Thyroid gland (tissue), 4 donors: ENCODE results near the gene TRAM2.

ENCODE experiments used
- POLR2A ChIP-seq, 2 donors: fragments of 450-650 bp; IDR thresholded peaks; one replicate each; pipeline ENCODE4 v1.6.1; 2017; ENCODE audit warnings: antibody characterized with exemption in 2 of 2, mild to moderate bottlenecking in 2 of 2, moderate library complexity in 1 of 2
- TF ChIP-seq, protein P1 (sequence below), 6 experiments: fragments of 200-600 bp in 3 of 6; fragments of 450-650 bp in 3 of 6; sonication (generic) in 3 of 6; IDR thresholded peaks; one replicate each; pipeline ENCODE4 v1.5.1; 2016 to 2019; ENCODE audit warnings: antibody characterized with exemption in 6 of 6, mild to moderate bottlenecking in 2 of 6, inconsistent platforms in 1 of 6, moderate library complexity in 1 of 6

- TF ChIP-seq, protein P1, sequence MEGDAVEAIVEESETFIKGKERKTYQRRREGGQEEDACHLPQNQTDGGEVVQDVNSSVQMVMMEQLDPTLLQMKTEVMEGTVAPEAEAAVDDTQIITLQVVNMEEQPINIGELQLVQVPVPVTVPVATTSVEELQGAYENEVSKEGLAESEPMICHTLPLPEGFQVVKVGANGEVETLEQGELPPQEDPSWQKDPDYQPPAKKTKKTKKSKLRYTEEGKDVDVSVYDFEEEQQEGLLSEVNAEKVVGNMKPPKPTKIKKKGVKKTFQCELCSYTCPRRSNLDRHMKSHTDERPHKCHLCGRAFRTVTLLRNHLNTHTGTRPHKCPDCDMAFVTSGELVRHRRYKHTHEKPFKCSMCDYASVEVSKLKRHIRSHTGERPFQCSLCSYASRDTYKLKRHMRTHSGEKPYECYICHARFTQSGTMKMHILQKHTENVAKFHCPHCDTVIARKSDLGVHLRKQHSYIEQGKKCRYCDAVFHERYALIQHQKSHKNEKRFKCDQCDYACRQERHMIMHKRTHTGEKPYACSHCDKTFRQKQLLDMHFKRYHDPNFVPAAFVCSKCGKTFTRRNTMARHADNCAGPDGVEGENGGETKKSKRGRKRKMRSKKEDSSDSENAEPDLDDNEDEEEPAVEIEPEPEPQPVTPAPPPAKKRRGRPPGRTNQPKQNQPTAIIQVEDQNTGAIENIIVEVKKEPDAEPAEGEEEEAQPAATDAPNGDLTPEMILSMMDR (IDR thresholded peaks at IDR 0.05), result no peak
- no peak for TF ChIP-seq POLR2A (IDR thresholded peaks at IDR 0.05)
Observed at GRCh38 chr6:52535711-52536423, 41.0 kb downstream of the TRAM2 start.
